ENCODE results near the gene TMEM107.
A peak's percentile ranks its signal among the peaks of the same experiment; 100 is the strongest.
"Not testable (repeated sequence)": the region's sequence is repeated elsewhere in the genome, so short reads cannot be mapped to it uniquely, and the experiment has no call there.

TMEM107 gene

GRCh38 chr17:8189711-8190477 is 13.7 kb upstream of the TMEM107 start, which contains the start of gene BORCS6:
Gene BORCS6 (minus strand): TSS chr17:8190180. CDS start chr17:8190140, 40 bp downstream.
- DNase-seq (ENCODE audit: low read depth), result peak; percentile 99

DNA sequence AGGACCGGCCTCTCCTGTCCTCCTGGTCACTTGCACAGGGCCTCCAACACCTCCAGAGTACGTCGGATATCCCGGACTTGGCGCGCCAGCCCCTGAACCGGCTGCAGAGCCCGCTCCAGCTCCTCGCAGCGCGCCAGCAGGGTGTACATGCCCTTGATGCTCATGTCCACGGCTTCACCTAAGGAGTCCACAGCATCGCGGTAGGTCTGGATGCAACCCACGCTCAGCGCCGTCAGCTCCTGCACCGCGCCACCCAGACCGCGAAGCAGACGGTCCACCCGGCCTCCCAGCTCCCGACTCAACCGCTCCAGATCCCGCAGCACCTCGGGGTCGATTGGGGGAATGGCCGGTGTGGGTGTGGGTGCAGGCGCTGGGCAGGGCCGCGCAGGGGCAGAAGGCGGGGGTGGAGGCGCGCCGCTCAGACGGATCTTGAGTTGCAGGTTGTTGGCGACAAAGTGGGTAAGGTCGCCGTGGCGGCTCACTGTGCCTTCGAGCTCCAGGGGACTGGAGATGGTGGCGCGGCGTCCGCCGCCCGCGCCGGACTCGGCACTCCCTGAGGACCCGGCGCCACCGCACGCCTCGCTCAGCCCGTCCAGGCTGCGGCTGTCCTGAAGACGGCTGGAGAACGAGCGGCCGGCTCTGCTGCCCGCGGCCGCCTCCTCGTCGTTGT is 13.0 kb upstream of the TMEM107 start:
- peak; percentile 26 for DNase-seq (ENCODE audit: low read depth)

- peak; percentile 4 for DNase-seq (ENCODE audit: low read depth)
Measured at GRCh38 chr17:8188263-8188839, 12.2 kb upstream of the TMEM107 start.

DNA sequence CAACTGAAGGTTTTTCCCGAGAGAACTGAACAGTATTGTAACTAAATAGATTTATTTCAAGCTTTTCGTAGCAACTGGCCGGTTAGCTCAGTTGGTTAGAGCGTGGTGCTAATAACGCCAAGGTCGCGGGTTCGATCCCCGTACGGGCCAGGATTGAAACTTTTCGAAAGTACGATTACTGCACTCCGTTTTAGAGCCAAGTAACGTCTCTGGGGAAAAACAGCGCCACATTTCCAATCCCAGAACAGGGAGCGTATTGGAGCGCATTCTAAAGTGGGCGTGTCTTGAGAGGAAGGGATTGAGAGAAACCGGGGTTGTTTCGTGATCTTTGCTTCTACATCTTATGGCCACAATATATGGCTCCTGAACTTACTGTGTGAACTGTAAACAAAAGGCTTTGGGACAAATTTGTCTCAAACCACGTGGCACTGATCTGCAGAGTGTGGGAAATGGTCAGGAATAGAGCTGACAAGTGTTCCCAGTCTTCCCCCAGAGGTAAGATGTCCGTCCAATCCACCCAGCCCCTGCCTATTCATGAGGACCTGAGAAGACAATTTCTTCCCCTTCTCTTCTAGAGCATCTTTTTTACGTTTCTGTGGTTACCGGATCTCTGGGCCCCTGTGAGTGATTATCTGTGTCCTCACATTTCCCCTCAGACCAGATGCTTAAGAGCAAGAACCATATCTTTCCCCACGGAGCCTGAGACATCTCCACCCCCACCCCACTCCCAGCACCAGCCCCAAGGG is 11.5 kb upstream of the TMEM107 start:
- DNase-seq (ENCODE audit: low read depth), result peak; percentile 100

- DNase-seq (ENCODE audit: low read depth), result peak; percentile 96
Measured at GRCh38 chr17:8186787-8187516, 10.8 kb upstream of the TMEM107 start.

- no peak for DNase-seq (ENCODE audit: low read depth)
Measured at GRCh38 chr17:8186446-8186786, 10.2 kb upstream of the TMEM107 start.

- peak; percentile 75 for DNase-seq (ENCODE audit: low read depth)
Measured at GRCh38 chr17:8185582-8186445, 9.6 kb upstream of the TMEM107 start.

GRCh38 chr17:8176998-8177731 is 985 bp upstream of the TMEM107 start:
- no peak for DNase-seq (ENCODE audit: low read depth)

DNA sequence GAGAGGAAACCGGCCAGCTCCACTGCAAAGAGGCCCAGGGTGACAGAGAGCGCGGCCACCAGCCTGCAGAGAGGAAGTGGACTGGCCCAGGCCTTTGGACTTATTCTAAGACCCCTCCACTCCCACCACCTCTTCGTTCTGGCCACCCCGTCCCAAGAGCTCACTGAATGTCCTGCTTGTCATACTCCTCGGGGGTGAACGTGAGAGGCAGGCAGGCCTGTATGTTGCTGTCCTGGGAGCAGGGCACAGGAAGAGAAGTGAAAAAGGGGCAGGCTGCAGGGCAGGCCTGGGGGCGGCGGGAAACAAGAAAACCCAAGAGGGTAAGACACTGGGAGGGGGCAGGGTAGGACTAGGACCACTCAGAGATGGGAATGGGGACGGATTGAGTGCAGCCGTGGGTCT is 384 bp downstream of the TMEM107 start:
- DNase-seq (ENCODE audit: low read depth), result peak; percentile 29

- DNase-seq (ENCODE audit: low read depth), result no peak
Measured at GRCh38 chr17:8173871-8174322, 2.3 kb downstream of the TMEM107 start.

DNA sequence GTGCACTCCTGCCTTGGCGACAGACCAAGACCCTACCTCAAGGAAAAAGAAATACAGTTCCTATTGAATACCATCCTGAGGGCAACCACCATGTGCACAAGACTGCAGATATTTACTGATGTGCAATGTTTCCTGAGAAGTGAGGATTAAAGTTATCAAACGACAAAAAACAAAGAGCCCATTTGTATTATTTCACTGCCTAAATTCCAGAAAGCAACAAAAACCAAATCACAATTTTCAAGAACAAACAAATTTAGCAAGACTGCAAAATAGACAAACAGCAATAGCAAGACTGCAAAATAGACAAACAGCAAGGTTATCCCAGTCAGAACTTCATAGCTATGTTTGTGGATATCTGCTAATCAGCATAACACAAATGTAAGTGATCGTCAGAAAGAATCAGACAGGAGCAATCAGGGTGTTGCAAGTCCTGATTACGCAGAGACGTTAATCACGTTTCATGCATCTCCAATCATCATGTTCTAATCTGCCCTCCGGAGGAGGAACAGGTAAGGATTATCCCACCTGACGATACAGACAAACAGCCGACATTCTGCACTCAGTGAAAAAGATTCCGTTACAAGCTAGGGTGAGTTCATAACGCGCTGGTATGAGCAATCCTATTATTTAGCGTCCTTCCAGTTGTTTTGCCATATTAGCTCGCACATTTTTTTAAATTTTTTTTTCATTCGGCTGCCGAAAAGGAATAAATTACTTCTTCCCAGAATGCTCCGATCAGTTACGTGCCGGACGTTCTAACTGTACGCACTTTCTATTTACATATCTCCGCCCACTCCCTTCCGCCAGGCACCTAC is 2.9 kb downstream of the TMEM107 start:
- DNase-seq (ENCODE audit: low read depth), result peak; percentile 98

GRCh38 chr17:8170186-8170585 is 6.0 kb downstream of the TMEM107 start:
- not testable (repeated sequence) for DNase-seq (ENCODE audit: low read depth)

GRCh38 chr17:8167526-8167925 is 8.7 kb downstream of the TMEM107 start:
- DNase-seq (ENCODE audit: low read depth), result no peak

- no peak for DNase-seq (ENCODE audit: low read depth)
Measured at GRCh38 chr17:8166731-8167130, 9.4 kb downstream of the TMEM107 start.

- no peak for DNase-seq (ENCODE audit: low read depth)
Measured at GRCh38 chr17:8164815-8165131, 11.4 kb downstream of the TMEM107 start.

GRCh38 chr17:8163978-8164814 is 12.0 kb downstream of the TMEM107 start:
- DNase-seq (ENCODE audit: low read depth), result peak; percentile 79

DNA sequence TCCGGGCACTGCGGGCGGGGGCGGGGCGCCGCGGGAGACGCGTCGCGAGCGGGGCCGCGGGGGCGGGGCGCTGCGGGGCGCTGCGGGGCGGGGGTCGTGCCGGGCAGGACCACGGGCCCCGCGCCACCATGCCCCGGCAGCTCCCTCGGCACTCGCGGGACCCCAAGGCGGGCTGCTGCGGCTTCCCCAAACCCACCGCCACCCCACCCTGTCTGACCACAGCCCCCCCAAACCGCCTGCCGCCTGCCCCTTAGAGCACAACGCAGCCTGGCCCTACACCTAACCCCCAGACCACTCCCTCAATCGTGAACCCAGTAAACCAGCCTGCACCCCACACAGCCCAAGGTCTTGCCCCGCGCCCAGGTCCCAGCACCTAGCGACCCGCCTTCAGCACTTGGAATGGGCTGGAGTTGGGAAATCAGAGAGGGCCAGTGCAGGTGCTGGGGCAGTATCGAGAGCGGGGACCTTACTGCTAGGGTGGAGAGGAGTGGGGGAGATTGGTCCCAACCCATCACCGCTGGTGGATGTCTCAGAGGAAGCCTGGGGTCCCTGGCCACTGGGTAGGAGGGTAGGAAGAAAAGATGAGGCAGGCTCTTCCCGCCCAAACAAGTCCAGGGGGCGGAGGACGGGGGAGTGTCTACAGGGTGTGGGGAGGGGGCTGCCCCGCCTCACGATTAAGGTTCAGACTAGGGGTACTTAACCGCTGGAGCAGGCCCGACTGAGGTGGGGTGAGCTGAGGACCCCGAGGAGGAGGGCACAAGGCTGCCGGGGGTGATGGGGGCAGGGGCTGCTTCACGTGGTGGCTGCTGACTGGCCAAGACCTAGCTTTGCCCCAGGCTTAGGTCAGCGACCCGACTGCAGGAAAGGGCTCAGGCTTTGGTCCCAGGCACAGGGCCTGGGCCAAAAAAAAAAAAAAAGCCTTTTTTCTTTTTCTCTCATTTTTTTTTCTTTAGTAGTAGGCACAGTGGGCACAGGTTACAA is 12.9 kb downstream of the TMEM107 start:
- no peak for DNase-seq (ENCODE audit: low read depth)

Data from EH (cell line).